H9 (cell line): Measurements from ENCODE around the gene ERAP2. TPM values are rescaled to one million over a fixed set of nuclear protein-coding genes. Genes with fewer than 3 reads are reported as not detected.

Source experiments
- DNase-seq: peaks from one replicate; pipeline ENCODE4 v3.0.0-alpha.2; 2017
- H2AFZ ChIP-seq: one replicate; pipeline ENCODE4 v1.6.1; 2013; ENCODE audit warnings: mild to moderate bottlenecking, low read length, control low read depth, moderate library complexity
- H2AK5ac ChIP-seq: 2 replicates; pipeline ENCODE4 v1.6.1; 2013; ENCODE audit warnings: low read length, control low read depth, mixed read lengths; ENCODE audit not compliant: insufficient read length
- H2BK120ac ChIP-seq: one replicate; pipeline ENCODE4 v1.6.1; 2013; ENCODE audit warnings: low read depth, mild to moderate bottlenecking, low read length, control low read depth, inconsistent platforms; ENCODE audit not compliant: poor library complexity, severe bottlenecking
- H2BK12ac ChIP-seq: 2 replicates; pipeline ENCODE4 v1.6.1; 2013; ENCODE audit warnings: low read length, control low read depth, mixed read lengths, low read depth; ENCODE audit not compliant: insufficient read length
- H2BK15ac ChIP-seq: 2 replicates; pipeline ENCODE4 v1.6.1; 2013; ENCODE audit warnings: low read depth, low read length, control low read depth
- H2BK20ac ChIP-seq: one replicate; pipeline ENCODE4 v1.6.1; 2013; ENCODE audit warnings: low read depth, mild to moderate bottlenecking, low read length, control low read depth, inconsistent platforms; ENCODE audit not compliant: poor library complexity, severe bottlenecking
- H2BK5ac ChIP-seq: 2 replicates; pipeline ENCODE4 v1.6.1; 2013; ENCODE audit warnings: low read length, control low read depth, mixed read lengths; ENCODE audit not compliant: insufficient read length
- H3K14ac ChIP-seq: 2 replicates; pipeline ENCODE4 v1.6.1; 2013; ENCODE audit warnings: low read length, control low read depth; ENCODE audit not compliant: insufficient read depth
- H3K18ac ChIP-seq: 2 replicates; pipeline ENCODE4 v1.6.1; 2013; ENCODE audit warnings: low read depth, mild to moderate bottlenecking, mixed read lengths, low read length, control low read depth; ENCODE audit not compliant: insufficient read length
- H3K23ac ChIP-seq: 2 replicates; pipeline ENCODE4 v1.6.1; 2013; ENCODE audit warnings: low read length, control low read depth, mixed read lengths, low read depth; ENCODE audit not compliant: insufficient read length
- H3K23me2 ChIP-seq: 2 replicates; pipeline ENCODE4 v1.6.1; 2013; ENCODE audit warnings: low read depth, mild to moderate bottlenecking, mixed read lengths, low read length, control low read depth; ENCODE audit not compliant: insufficient read length, poor library complexity, severe bottlenecking
- H3K27ac ChIP-seq: 2 replicates; pipeline ENCODE4 v1.5.1; 2013; ENCODE audit warnings: low read length, control low read depth, mixed read lengths, low read depth; ENCODE audit not compliant: insufficient read length
- H3K27me3 ChIP-seq: 2 replicates; pipeline ENCODE4 v1.6.1; 2013; ENCODE audit warnings: low read length, control low read depth, inconsistent platforms; ENCODE audit not compliant: insufficient read depth
- H3K4ac ChIP-seq: 2 replicates; pipeline ENCODE4 v1.6.1; 2013; ENCODE audit warnings: low read depth, mild to moderate bottlenecking, control low read depth, inconsistent platforms, low read length, moderate library complexity
- H3K4me1 ChIP-seq: 2 replicates; pipeline ENCODE4 v1.6.1; 2013; ENCODE audit warnings: low read length, control low read depth, inconsistent platforms; ENCODE audit not compliant: insufficient read depth
- H3K4me2 ChIP-seq: 2 replicates; pipeline ENCODE4 v1.6.1; 2013; ENCODE audit warnings: low read length, control low read depth, mixed read lengths; ENCODE audit not compliant: insufficient read length, insufficient read depth
- H3K56ac ChIP-seq: 2 replicates; pipeline ENCODE4 v1.6.1; 2013; ENCODE audit warnings: low read depth, mild to moderate bottlenecking, mixed read lengths, low read length, control low read depth; ENCODE audit not compliant: insufficient read length
- H3K79me1 ChIP-seq: 2 replicates; pipeline ENCODE4 v1.6.1; 2013; ENCODE audit warnings: low read depth, mild to moderate bottlenecking, moderate library complexity, low read length, control low read depth, inconsistent platforms; ENCODE audit not compliant: insufficient read depth, poor library complexity, severe bottlenecking
- H3K79me2 ChIP-seq: 2 replicates; pipeline ENCODE4 v1.6.1; 2013; ENCODE audit warnings: low read length, control low read depth, inconsistent platforms; ENCODE audit not compliant: insufficient read depth
- H3K9ac ChIP-seq: 2 replicates; pipeline ENCODE4 v1.6.1; 2013; ENCODE audit warnings: low read length, control low read depth, mixed read lengths; ENCODE audit not compliant: insufficient read length; ENCODE audit errors: extremely low read depth
- H3K9me3 ChIP-seq: one replicate; pipeline ENCODE4 v1.6.1; 2013; ENCODE audit warnings: low read depth, low read length, inconsistent platforms; ENCODE audit not compliant: control insufficient read depth
- H3T11ph ChIP-seq: one replicate; pipeline ENCODE4 v1.6.1; 2013; ENCODE audit warnings: mild to moderate bottlenecking, low read length, control low read depth, inconsistent platforms
- H4K20me1 ChIP-seq: one replicate; pipeline ENCODE4 v1.6.1; 2013; ENCODE audit not compliant: control insufficient read depth, insufficient read length, insufficient read depth
- H4K5ac ChIP-seq: 2 replicates; pipeline ENCODE4 v1.6.1; 2013; ENCODE audit warnings: low read depth, mild to moderate bottlenecking, mixed read lengths, low read length, control low read depth; ENCODE audit not compliant: insufficient read length
- H4K8ac ChIP-seq: replicated peaks from 2 replicates; pipeline ENCODE4 v1.6.1; 2013; ENCODE audit warnings: low read length, control low read depth, mixed read lengths, low read depth; ENCODE audit not compliant: insufficient read length
- H4K91ac ChIP-seq: 2 replicates; pipeline ENCODE4 v1.6.1; 2013; ENCODE audit warnings: low read depth, mild to moderate bottlenecking, moderate library complexity, mixed read lengths, low read length, control low read depth; ENCODE audit not compliant: insufficient read length
- H3K27ac Mint-ChIP-seq, 3 experiments: 2 replicates in 2 of 3; 3 replicates in 1 of 3; pipeline ENCODE4 v1.8.0; 2020 to 2021; ENCODE audit warnings: mixed read lengths in 3 of 3, mild to moderate bottlenecking in 1 of 3, moderate library complexity in 1 of 3
- H3K27me3 Mint-ChIP-seq: 2 replicates; pipeline ENCODE4 v1.8.0; 2021; ENCODE audit warnings: low read depth, mild to moderate bottlenecking, moderate library complexity, mixed read lengths
- H3K36me3 Mint-ChIP-seq, 3 experiments: 2 replicates in 2 of 3; 3 replicates in 1 of 3; pipeline ENCODE4 v1.8.0; 2020 to 2021; ENCODE audit warnings: low read depth in 3 of 3, mixed read lengths in 3 of 3; ENCODE audit not compliant: insufficient read depth in 1 of 3
- H3K4me1 Mint-ChIP-seq, 2 experiments: 2 replicates each; pipeline ENCODE4 v1.8.0; 2020; ENCODE audit warnings: mixed read lengths in 2 of 2
- H3K4me3 Mint-ChIP-seq, 2 experiments: 2 replicates in 1 of 2; 3 replicates in 1 of 2; pipeline ENCODE4 v1.8.0; 2020 to 2021; ENCODE audit warnings: mild to moderate bottlenecking in 2 of 2, mixed read lengths in 2 of 2, moderate library complexity in 1 of 2
- H3K9me3 Mint-ChIP-seq, 2 experiments: 2 replicates in 1 of 2; 3 replicates in 1 of 2; pipeline ENCODE4 v1.8.0; 2020; ENCODE audit warnings: mild to moderate bottlenecking in 2 of 2, mixed read lengths in 2 of 2, moderate library complexity in 1 of 2
- CTCF ChIP-seq: fragments of 200-600 bp; sonication (generic); conservative IDR thresholded peaks from 3 replicates; pipeline ENCODE4 v1.8.0; 2021; ENCODE audit warnings: antibody characterized with exemption, mild to moderate bottlenecking
- WGBS: extraction: QIAGEN DNeasy Blood & Tissue Kit; methylation state at CpG from one replicate; pipeline ENCODE4 v1.1.7; 2013; ENCODE audit warnings: missing lambda C conversion rate, low lambda C conversion rate, mixed read lengths; ENCODE audit not compliant: insufficient read length; ENCODE audit errors: extremely low coverage; 5-methylcytosine and 5-hydroxymethylcytosine counted together
- total RNA-seq: library from RNA; stranded (reverse); gene quantifications from 2 replicates; pipeline ENCODE4 v1.2.1, GENCODE V29; 2021

Gene ERAP2
- total RNA-seq, 1 experiment from 2014 or later = 0.09 TPM

- no peaks in the 10 kb centered on the region for H3K4me1 Mint-ChIP-seq
- no peaks in the 10 kb centered on the region for H3K79me2 ChIP-seq
- H2AFZ ChIP-seq = no peak overlapping the region
- H3K14ac ChIP-seq = no peak overlapping the region
- H3K27me3 ChIP-seq = no peaks in the 10 kb centered on the region
- no peak for DNase-seq
- H3K27me3 Mint-ChIP-seq = no peaks in the 10 kb centered on the region
- no peak overlapping the region for H2BK5ac ChIP-seq
- no peak overlapping the region for H4K8ac ChIP-seq
- no peak overlapping the region for H3K23ac ChIP-seq
- H3K27ac Mint-ChIP-seq = no peak overlapping the region
- H3K4me1 ChIP-seq = no peaks in the 10 kb centered on the region
- no peak overlapping the region for H2BK120ac ChIP-seq
- no peak overlapping the region for H4K91ac ChIP-seq
- no peaks in the 10 kb centered on the region for H3K79me1 ChIP-seq
- H2BK15ac ChIP-seq = no peak overlapping the region
- H3K56ac ChIP-seq = no peak overlapping the region
- no peak overlapping the region for H4K5ac ChIP-seq
- no peaks in the 10 kb centered on the region for H3K23me2 ChIP-seq
- no peak overlapping the region for H2BK12ac ChIP-seq
- no peak overlapping the region for H3K27ac ChIP-seq
- no peak for TF ChIP-seq CTCF
- H3K4me3 Mint-ChIP-seq = no peak overlapping the region
- H3K9ac ChIP-seq = no peak overlapping the region
- H3K36me3 Mint-ChIP-seq = no peaks in the 10 kb centered on the region
- no peak overlapping the region for H3T11ph ChIP-seq
- no peak overlapping the region for H3K18ac ChIP-seq
- no peaks in the 10 kb centered on the region for H4K20me1 ChIP-seq
- H3K4ac ChIP-seq = no peak overlapping the region
- no CpG with 5 or more reads among the region's 2 CpGs for WGBS
- no peaks in the 10 kb centered on the region for H3K9me3 Mint-ChIP-seq
- no peak overlapping the region for H3K4me2 ChIP-seq
- H2AK5ac ChIP-seq = no peak overlapping the region
- no peaks in the 10 kb centered on the region for H3K9me3 ChIP-seq
- H2BK20ac ChIP-seq = no peak overlapping the region
Measured at GRCh38 chr5:96911139-96911538, 34.8 kb downstream of the ERAP2 start.
